Right cardiac atrium (tissue), 5 donors: ENCODE measurements around the gene LPAR3. TPM values are rescaled to one million over a fixed set of nuclear protein-coding genes. Genes with fewer than 3 reads are reported as not detected.

Experiments used
- polyA plus RNA-seq: library from polyadenylated mRNA; stranded (reverse); fragments of 200-250 nt; gene quantifications from one replicate; pipeline ENCODE4 v1.2.3, GENCODE V29; 2013
- total RNA-seq, 4 donors: library from RNA; stranded (reverse); fragmentation: NEBNext Ultra II Directional; extraction: Animal tissue kit (Norgen Biotek cat#: 25700); gene quantifications; one replicate each; pipeline ENCODE4 v1.2.1, GENCODE V29; 2021
- donor health status: healthy with polysubstance abuse.
- donor health status: DM: no; HTN: yes; CAD: no.
- donor health status: DM: no; HTN: no; CAD: no.
- donor health status: DM: no; HTN: yes; CAD: no; lungs with severe emphysema.
- donor health status: DM: yes; HTN: yes; CAD: no.

Gene LPAR3
- total and polyA plus RNA-seq, 5 donors: 23.9 to 51.8 (median 46.2) TPM

Other genes with a start within 250 kb of the LPAR3 start
- 10 to 100 TPM; 18.4 to 28.6 (median 22.8) TPM for gene SSX2IP, start 202.7 kb downstream of the LPAR3 start, total RNA-seq
- gene SSX2IP, start 202.7 kb downstream of the LPAR3 start, polyA plus RNA-seq: 7.7 TPM
- gene MCOLN2, start 103.9 kb upstream of the LPAR3 start, total RNA-seq: 1 to 10 TPM in 1 of 4 donors, under 1 TPM in 3; 0.34 to 1.1 (median 0.54) TPM
- gene MCOLN2, start 103.9 kb upstream of the LPAR3 start, polyA plus RNA-seq: 0.32 TPM
- 10 to 100 TPM in 3 of 4 donors, 1 to 10 TPM in 1; 9.0 to 18.9 (median 16.1) TPM for gene MCOLN3, start 155.3 kb upstream of the LPAR3 start, total RNA-seq
- 15.2 TPM for gene MCOLN3, start 155.3 kb upstream of the LPAR3 start, polyA plus RNA-seq